Pulmonary artery endothelial cell (primary cell): Measurements from ENCODE around the gene CALN1. TPM values are rescaled to one million over a fixed set of nuclear protein-coding genes. Genes with fewer than 3 reads are reported as not detected.
"Not testable (repeated sequence)": the region's sequence is repeated elsewhere in the genome, so short reads cannot be mapped to it uniquely, and the experiment has no call there.

ENCODE experiments used
- DNase-seq: peaks from one replicate; pipeline ENCODE4 v3.0.0-alpha.2; 2011; ENCODE audit warnings: low read depth, low spot score
- total RNA-seq: library from RNA; depleted of rRNA; stranded (reverse); fragments of >200 nt; gene quantifications from 2 replicates; pipeline ENCODE4 v1.2.3, GENCODE V29; 2014

CALN1 gene
- total RNA-seq, 1 donor from 2014 or later: not detected

DNA sequence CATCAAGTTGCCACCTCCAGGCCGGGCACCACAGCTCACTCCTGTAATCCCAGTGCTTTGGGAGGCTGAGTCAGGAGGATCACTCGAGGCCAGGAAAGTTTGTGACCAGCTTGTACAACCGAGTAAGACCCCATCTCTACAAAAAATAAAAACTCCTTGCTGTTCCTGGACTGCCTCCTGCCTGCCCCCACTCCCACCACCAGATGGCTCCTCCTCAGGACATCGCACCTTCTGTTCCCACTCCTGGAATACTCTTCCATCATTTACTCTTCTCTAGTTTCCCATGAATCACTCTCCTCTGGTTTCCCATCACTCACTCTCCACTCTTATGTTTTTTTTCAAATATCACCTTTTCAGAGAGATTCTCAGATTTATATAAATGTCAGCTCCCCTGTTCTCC lies 540.7 kb downstream of the CALN1 start:
- no peak for DNase-seq

- DNase-seq: no peak
Observed at GRCh38 chr7:71870812-71871211, 541.3 kb downstream of the CALN1 start.

GRCh38 chr7:71868797-71869196 lies 543.3 kb downstream of the CALN1 start:
- no peak for DNase-seq

DNA sequence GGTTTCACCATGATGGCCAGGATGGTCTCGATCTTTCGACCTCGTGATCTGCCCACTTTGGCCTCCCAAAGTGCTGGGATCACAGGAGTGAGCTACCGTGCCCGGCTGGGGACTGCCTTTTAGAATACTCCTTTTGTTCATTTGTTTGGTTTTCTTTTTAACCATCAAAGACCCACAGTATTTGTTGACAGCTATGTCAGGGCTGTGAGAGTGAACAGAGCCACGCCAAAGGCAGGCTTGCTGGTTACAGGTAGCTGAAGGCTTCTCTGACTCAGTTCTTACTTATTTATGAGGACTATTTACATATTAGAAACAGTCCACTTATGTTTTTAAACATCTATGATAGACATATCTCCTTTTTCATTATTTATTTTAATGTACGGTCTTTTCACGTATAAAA lies 544.5 kb downstream of the CALN1 start:
- DNase-seq: no peak

GRCh38 chr7:71865172-71865571 lies 547.0 kb downstream of the CALN1 start:
- DNase-seq: no peak

- DNase-seq: no peak
Observed at GRCh38 chr7:71864130-71864529, 548.0 kb downstream of the CALN1 start.

GRCh38 chr7:71860572-71860971 lies 551.6 kb downstream of the CALN1 start:
- no peak for DNase-seq

GRCh38 chr7:71857338-71857737 lies 554.8 kb downstream of the CALN1 start:
- no peak for DNase-seq

- DNase-seq: no peak
Observed at GRCh38 chr7:71854546-71855397, 557.4 kb downstream of the CALN1 start.

GRCh38 chr7:71851776-71852498 lies 560.2 kb downstream of the CALN1 start:
- DNase-seq: no peak

GRCh38 chr7:71846160-71846559 lies 566.0 kb downstream of the CALN1 start:
- no peak for DNase-seq

DNA sequence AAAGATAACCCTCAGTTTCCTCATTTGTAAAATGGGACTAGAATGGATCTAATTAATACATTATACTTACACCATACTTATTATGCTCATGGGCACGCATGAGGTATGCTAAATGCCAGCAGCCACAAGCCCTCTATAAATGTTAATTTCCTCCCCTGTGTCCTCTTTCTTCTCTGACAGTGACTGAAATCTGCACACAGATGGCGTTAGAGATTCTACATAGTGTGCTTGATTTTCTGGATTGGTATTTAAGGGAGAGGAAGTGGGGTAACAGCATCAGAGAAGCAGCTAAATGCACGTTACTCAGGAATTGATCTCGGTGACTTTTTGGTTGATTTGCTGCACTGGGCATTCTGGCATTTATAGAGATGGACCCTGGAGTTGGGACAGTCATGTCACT lies 568.5 kb downstream of the CALN1 start:
- DNase-seq: no peak

- DNase-seq: no peak
Observed at GRCh38 chr7:71842786-71843185, 569.4 kb downstream of the CALN1 start.

DNA sequence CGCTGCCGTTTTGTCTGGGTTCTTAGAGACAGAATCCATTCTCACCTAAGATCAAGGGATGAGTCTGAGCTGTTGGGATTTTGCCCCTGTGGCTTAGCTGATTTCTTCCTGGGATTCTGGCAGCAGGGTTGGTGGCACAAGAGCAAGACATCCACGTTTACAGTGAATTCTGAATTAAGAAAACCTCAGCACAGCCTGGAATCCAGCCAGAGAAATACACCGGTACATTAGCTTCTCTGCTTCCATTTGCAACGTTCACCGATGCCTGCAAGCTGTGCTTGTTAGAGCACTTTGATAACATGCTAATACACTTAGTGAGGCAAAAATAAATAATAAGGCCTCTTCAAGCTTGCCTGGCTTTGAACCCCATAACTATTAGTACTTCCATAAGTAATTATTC lies 569.8 kb downstream of the CALN1 start:
- DNase-seq: no peak

GRCh38 chr7:71835056-71835455 lies 577.1 kb downstream of the CALN1 start:
- DNase-seq: no peak

DNA sequence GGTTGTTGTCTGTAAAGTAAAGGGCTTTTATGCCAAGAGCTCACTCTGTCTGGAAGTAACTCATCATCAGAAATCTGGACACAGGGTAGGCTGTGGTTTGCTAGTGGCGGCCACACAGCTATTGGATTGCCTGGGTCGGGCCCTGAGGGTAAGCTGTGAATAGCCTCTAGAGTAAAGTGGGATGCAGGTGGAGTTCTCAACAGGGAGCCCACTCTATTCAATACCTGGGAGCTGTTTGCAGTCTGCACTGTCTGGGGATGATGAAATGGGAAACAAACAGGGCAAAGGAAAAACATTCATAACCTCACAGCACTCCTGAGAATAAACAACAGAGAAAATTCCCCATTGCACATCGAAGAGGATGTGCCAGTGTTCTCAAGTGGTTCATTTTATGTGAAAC lies 582.6 kb downstream of the CALN1 start:
- DNase-seq: no peak

- DNase-seq: no peak
Observed at GRCh38 chr7:71828361-71828760, 583.8 kb downstream of the CALN1 start.

DNA sequence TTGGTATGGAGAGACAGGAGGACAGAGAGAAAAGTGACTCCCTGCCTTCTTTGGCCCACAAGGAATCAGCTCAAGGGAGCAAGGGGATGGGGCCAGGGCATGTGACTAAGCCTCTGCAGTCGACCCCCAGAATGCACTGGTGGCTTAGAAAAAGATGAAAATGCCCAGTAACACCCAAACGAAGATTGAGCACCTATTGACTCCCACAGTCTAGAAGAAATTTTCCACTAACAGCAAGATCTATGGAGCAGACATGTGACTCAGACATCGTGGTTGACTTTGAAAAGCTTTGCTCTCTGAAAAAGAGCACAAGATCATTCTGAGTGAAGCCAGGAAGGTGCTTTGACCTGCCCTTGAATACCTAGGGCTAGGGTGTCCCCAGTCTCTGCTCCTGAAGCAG lies 586.0 kb downstream of the CALN1 start:
- no peak for DNase-seq

- no peak for DNase-seq
Observed at GRCh38 chr7:71824006-71824760, 588.0 kb downstream of the CALN1 start.

DNA sequence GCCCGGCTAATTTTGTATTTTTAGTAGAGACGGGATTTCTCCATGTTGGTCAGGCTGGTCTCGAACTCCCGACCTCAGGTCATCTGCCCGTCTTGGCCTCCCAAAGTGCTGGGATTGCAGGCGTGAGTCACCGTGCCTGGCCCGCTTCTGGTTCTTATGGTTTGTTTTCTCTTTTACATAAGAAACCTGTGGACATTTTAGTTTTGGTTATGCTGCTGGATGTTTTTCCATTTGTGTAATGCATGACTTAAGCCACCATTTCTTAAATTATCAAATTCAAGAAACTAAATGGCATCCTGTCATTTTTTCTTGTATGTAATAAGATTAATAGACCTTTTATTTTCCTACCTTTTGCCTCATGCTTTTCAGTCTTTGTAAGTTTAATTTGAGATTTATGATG lies 589.7 kb downstream of the CALN1 start:
- DNase-seq: not testable (repeated sequence)

DNA sequence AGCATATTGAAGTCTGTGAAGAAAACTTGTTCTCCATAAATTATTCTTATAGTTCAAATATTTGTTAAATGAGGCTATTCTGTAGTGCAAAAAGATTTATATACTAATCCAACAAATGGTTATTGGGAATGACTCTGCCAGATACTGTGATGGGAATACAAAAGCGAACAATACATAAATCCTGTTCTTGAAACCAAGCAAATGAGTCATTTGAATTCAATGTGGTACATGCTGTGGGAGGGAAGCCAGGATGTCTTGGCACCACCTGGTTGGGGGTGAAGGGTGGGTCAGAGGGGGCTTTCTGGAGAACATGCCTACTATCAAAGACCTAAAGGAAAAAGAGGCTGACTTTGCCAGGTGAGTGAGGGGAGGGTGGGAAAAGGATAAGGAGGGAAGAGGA lies 594.2 kb downstream of the CALN1 start:
- no peak for DNase-seq

GRCh38 chr7:71808115-71808514 lies 604.0 kb downstream of the CALN1 start:
- no peak for DNase-seq
